ENCODE results near the gene FBXO2. TPM values are rescaled to one million over a fixed set of nuclear protein-coding genes. Genes with fewer than 3 reads are reported as not detected.

The FBXO2 gene
- total and polyA plus RNA-seq, 9 of the 15 experiments (the other 6 are each of a cell fraction or from before 2014, with no cell fraction given) = 0.04 to 1.9 (median 0.27) TPM

DNA sequence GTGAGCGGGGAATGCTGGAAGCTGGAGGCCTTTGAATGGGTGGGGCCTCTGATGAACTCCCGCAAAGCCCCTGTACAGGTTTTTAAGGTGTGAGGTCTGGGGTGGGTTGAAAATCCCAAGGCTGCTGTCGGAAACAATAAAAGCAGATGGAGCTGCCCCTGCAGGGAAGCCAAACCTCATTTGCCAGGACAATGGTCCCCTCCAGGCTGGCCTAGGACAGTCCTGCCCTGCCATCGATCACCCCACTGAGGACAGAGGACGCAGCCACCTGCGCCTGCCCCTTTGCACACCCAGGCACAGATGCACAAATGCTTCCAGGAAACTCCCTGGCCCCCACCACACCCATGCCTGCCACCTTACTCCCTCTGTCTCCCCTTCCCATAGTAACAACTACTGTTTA lies 41.6 kb upstream of the FBXO2 start:
- in situ Hi-C loops (cut with MboI) = no loop called here

More for the DNA sequence above, 41.6 kb upstream of the FBXO2 start:
- FAIRE-seq = no peak
- ChIA-PET POLR2A (interaction anchor here (0.6 to 2.2 kb wide), 5 partner anchors 9 to 901 kb away, joined by 3 to 13 read pairs (median 4); no protein-coding TSS in a partner anchor), CTCF (ENCODE audit: low intra/inter-chr PET ratio) (no interaction called here)
- Histone ChIP-seq H3K4me1 (replicated peaks in 1 of 2; ENCODE audit: control insufficient read depth in 2 of 2, insufficient read depth in 2 of 2, low read length in 2 of 2) (peaks cover 42 to 61% of the 10 kb centered on the region in 2 experiments), H3K4me3 (no peak overlapping the region), H3K27ac (ENCODE audit: extremely low read depth, low read depth, low read length) (no peak overlapping the region), H2AFZ (ENCODE audit: low read depth, low read length) (no peak overlapping the region), H3K79me2 (ENCODE audit: control insufficient read depth, insufficient read depth, low read length) (no peaks in the 10 kb centered on the region), H3K4me2 (ENCODE audit: insufficient read depth, low read length) (no peak overlapping the region), H3K9me1 (ENCODE audit: control insufficient read depth, insufficient read depth, low read length) (no peaks in the 10 kb centered on the region), H3K36me3 (ENCODE audit: control insufficient read depth, insufficient read depth, low read length) (no peaks in the 10 kb centered on the region), H3K9me3 (replicated peaks; ENCODE audit: control insufficient read depth, insufficient read depth, low read depth, low read length) (no peaks in the 10 kb centered on the region), H3K27me3 (ENCODE audit: control insufficient read depth in 2 of 2, insufficient read depth in 2 of 2, low read length in 2 of 2) (no peaks in the 10 kb centered on the region), H4K20me1 (replicated peaks; ENCODE audit: control insufficient read depth, insufficient read depth, low read length) (no peaks in the 10 kb centered on the region), H3K9ac (ENCODE audit: insufficient read depth in 1 of 2, low read depth in 2 of 2, low read length in 2 of 2) (no peak overlapping the region; a peak in 1 of 4 replicates)
- TF ChIP-seq, protein P1, sequence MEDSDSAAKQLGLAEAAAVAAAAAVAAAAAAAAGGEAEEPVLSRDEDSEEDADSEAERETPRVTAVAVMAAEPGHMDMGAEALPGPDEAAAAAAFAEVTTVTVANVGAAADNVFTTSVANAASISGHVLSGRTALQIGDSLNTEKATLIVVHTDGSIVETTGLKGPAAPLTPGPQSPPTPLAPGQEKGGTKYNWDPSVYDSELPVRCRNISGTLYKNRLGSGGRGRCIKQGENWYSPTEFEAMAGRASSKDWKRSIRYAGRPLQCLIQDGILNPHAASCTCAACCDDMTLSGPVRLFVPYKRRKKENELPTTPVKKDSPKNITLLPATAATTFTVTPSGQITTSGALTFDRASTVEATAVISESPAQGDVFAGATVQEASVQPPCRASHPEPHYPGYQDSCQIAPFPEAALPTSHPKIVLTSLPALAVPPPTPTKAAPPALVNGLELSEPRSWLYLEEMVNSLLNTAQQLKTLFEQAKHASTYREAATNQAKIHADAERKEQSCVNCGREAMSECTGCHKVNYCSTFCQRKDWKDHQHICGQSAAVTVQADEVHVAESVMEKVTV (CRISPR knock-in tag; IDR thresholded peaks at IDR 0.05) = no peak
- TF ChIP-seq ZNF41 (CRISPR knock-in tag; conservative IDR thresholded peaks at IDR 0.05) = no peak
- TF ChIP-seq HDAC8 (tag; IDR thresholded peaks at IDR 0.05) = no peak
- TF ChIP-seq PURB (CRISPR knock-in tag; IDR thresholded peaks at IDR 0.05; ENCODE audit: low read depth) = no peak
- no peak for TF ChIP-seq RB1 (IDR thresholded peaks at IDR 0.05; ENCODE audit: low read depth)
- TF ChIP-seq TARDBP (IDR thresholded peaks at IDR 0.05) = no peak
- TF ChIP-seq, protein P2, sequence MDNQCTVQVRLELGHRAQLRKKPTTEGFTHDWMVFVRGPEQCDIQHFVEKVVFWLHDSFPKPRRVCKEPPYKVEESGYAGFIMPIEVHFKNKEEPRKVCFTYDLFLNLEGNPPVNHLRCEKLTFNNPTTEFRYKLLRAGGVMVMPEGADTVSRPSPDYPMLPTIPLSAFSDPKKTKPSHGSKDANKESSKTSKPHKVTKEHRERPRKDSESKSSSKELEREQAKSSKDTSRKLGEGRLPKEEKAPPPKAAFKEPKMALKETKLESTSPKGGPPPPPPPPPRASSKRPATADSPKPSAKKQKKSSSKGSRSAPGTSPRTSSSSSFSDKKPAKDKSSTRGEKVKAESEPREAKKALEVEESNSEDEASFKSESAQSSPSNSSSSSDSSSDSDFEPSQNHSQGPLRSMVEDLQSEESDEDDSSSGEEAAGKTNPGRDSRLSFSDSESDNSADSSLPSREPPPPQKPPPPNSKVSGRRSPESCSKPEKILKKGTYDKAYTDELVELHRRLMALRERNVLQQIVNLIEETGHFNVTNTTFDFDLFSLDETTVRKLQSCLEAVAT (IDR thresholded peaks at IDR 0.05) = no peak
- TF ChIP-seq NCOA6 (IDR thresholded peaks at IDR 0.05) = no peak
- ATAC-seq = no peak
- no TSS peak for BruUV-seq (replicated peaks)
- DNase-seq (ENCODE audit: extremely low read depth in 1 of 4, low spot score in 3 of 4) = no peak
- intact Hi-C loops (cut with micrococcal nuclease) = no loop called here
- 67% methylated on average over 6 of the region's 6 CpGs for WGBS (ENCODE audit: insufficient coverage, low coverage, missing lambda C conversion rate)

Data from K562 (cell line).